ENCODE data around the gene ENO1.

Gene ENO1

DNA sequence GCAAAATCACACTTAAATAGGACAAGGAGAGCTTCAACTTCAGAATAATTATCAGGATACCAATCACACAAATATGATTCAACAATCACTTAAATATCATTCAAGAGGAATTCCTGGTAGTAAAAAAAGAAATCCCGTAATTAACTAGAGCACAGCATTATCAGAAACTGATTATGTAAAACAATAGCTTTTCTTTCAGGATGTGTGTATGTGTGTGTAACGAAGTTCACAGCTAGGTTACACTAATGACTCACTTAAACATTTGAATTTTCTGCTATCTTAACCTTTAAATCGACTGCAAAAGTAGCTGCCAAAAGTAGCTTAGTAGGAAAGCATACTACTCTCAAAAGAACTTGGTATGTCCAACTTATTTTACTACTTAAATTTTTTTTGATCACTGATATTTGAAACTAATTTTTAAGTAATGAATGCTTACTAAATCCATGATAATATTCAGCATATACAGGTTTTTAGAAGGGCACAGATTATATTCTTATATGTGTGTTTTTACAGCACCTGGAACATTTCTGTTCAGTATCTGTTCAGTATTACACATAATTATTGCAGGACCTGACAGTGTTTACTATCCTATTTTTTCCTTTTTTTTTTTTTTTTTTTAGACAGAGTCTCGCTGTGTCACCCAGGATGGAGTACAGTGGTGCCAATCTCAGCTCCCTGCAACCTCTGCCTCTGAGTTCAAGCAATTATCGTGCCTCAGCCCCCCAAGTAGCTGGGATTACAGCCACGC is 65.3 kb downstream of the ENO1 start:
- DNase-seq (ENCODE audit: low spot score) = no peak

DNA sequence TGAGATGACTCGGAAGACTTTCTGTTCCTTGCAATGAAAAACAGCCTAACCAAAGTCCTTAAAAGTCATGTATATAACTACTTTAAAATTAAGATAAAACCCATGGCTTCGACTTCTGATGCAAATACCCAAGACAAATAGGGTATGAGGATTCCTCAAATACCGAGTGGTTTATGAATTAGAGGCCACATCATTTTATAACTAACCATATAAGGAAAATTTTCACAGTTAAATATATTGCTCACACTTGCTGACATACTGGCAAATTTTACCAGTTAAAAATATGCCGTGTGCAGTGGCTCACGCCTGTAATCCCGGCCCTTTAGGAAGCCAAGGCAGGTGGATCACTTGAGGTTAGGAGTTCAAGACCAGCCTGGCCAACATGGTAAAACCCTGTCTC is 66.4 kb downstream of the ENO1 start:
- no peak for DNase-seq (ENCODE audit: low spot score)
